GM12878 (cell line): ENCODE data around the gene MRTFA. TPM values are rescaled to one million over a fixed set of nuclear protein-coding genes. Genes with fewer than 3 reads are reported as not detected.

Source experiments
- ATAC-seq: fragments of 200-7000 bp; cut with Tn5 transposase; 3 replicates; pipeline ENCODE4 v1.9.1; 2020; ENCODE audit warnings: mild to moderate bottlenecking, moderate library complexity
- BruUV-seq: library from RNA; stranded (reverse); fragments of 400-500 nt; replicated peaks from 2 replicates; lab custom pipeline; 2021; lab: Mats Ljungman, UMichigan
- CTCF ChIA-PET: fragments of 300-600 bp; sonication (Branson Sonifier 250); formaldehyde crosslinking; extraction: SDS; loops from one replicate; lab custom pipeline; 2021; ENCODE audit warnings: inconsistent platforms; lab: Yijun Ruan, JAX
- POLR2A ChIA-PET: fragments of 350-600 bp; formaldehyde crosslinking; extraction: SDS; loops from one replicate; lab custom pipeline; 2021; ENCODE audit warnings: inconsistent platforms; lab: Charles Lee
- RAD21 ChIA-PET: fragments of 300-600 bp; sonication (Branson Sonifier 250); formaldehyde crosslinking; loops from one replicate; lab custom pipeline; 2023; ENCODE audit warnings: antibody characterized with exemption; ENCODE audit not compliant: unreplicated experiment; lab: Charles Lee
- SMC1A ChIA-PET: fragments of 300-600 bp; sonication (Branson Sonifier 250); formaldehyde crosslinking; loops from one replicate; lab custom pipeline; 2023; ENCODE audit not compliant: unreplicated experiment, uncharacterized antibody; lab: Charles Lee
- DNase-seq: peaks from one replicate; pipeline ENCODE4 v3.0.0-alpha.2; 2011; ENCODE audit warnings: low read depth, low spot score
- FAIRE-seq: peaks from 3 replicates; lab custom pipeline; 2011; peaks lifted over from hg19 to GRCh38; lab: Jason Lieb, UNC
- H2AFZ ChIP-seq: 2 replicates; pipeline ENCODE4 v1.6.0; 2011; ENCODE audit warnings: low read depth, low read length, control low read depth; ENCODE audit not compliant: control insufficient read depth
- H3K27ac ChIP-seq: 2 replicates; pipeline ENCODE4 v1.5.1; 2011; ENCODE audit warnings: control low read depth; ENCODE audit not compliant: control insufficient read depth, insufficient read depth
- H3K27me3 ChIP-seq, 2 experiments: replicated peaks in 1 of 2; 2 replicates each; pipeline versions ENCODE4 v1.6.0 to v1.6.1; 2011; ENCODE audit warnings: low read length in 1 of 2; ENCODE audit not compliant: control insufficient read depth in 2 of 2, insufficient read depth in 2 of 2
- H3K36me3 ChIP-seq, 2 experiments: 2 replicates each; pipeline ENCODE4 v1.5.1; 2011; ENCODE audit warnings: low read length in 1 of 2; ENCODE audit not compliant: control insufficient read depth in 2 of 2, insufficient read depth in 2 of 2
- H3K4me1 ChIP-seq: 2 replicates; pipeline ENCODE4 v1.6.1; 2011; ENCODE audit warnings: mild to moderate bottlenecking, low read length, moderate library complexity, mixed read lengths; ENCODE audit not compliant: control insufficient read depth, insufficient read depth
- H3K4me2 ChIP-seq: 2 replicates; pipeline ENCODE4 v1.6.0; 2011; ENCODE audit warnings: control low read depth; ENCODE audit not compliant: control insufficient read depth, insufficient read depth
- H3K4me3 ChIP-seq: fragments of 200-600 bp; sonication (generic); 2 replicates; pipeline ENCODE4 v1.5.1; 2016
- H3K79me2 ChIP-seq: 2 replicates; pipeline ENCODE4 v1.6.0; 2011; ENCODE audit warnings: low read length; ENCODE audit not compliant: control insufficient read depth, insufficient read depth
- H3K9ac ChIP-seq: 2 replicates; pipeline ENCODE4 v1.8.0; 2011; ENCODE audit warnings: low read length, control low read depth, mixed read lengths; ENCODE audit not compliant: control insufficient read depth, insufficient read depth
- H3K9me3 ChIP-seq: replicated peaks from 3 replicates; pipeline ENCODE4 v1.5.1; 2011; ENCODE audit warnings: mild to moderate bottlenecking, low read length; ENCODE audit not compliant: control insufficient read depth, insufficient read depth
- H4K20me1 ChIP-seq: 2 replicates; pipeline ENCODE4 v1.6.0; 2011; ENCODE audit not compliant: control insufficient read depth, insufficient read depth
- CTCF ChIP-seq, 3 experiments: IDR thresholded peaks in 2 of 3; conservative IDR thresholded peaks in 1 of 3; 2 replicates each; pipeline ENCODE4 v1.5.1; 2011; ENCODE audit warnings: low read depth in 3 of 3, low read length in 3 of 3, mild to moderate bottlenecking in 3 of 3, control low read depth in 2 of 3, moderate library complexity in 2 of 3, inconsistent platforms in 1 of 3, mixed read lengths in 1 of 3; ENCODE audit not compliant: control insufficient read depth in 2 of 3, insufficient read depth in 1 of 3; ENCODE audit errors: extremely low read depth in 1 of 3
- JUNB ChIP-seq: IDR thresholded peaks from 2 replicates; pipeline ENCODE4 v1.6.1; 2016; ENCODE audit warnings: antibody characterized with exemption, mild to moderate bottlenecking
- RAD21 ChIP-seq: IDR thresholded peaks from 2 replicates; pipeline ENCODE4 v1.6.1; 2011; ENCODE audit warnings: mild to moderate bottlenecking, low read depth, low read length, moderate library complexity; ENCODE audit not compliant: insufficient read depth
- SMARCA5 ChIP-seq: fragments of 450-650 bp; IDR thresholded peaks from 2 replicates; pipeline ENCODE4 v1.6.1; 2017; ENCODE audit warnings: mild to moderate bottlenecking
- SMC3 ChIP-seq: IDR thresholded peaks from 2 replicates; pipeline ENCODE4 v1.6.1; 2011; ENCODE audit warnings: low read length, improper control_type of control experiment, borderline replicate concordance
- WGBS: methylation state at CpG from one replicate; pipeline ENCODE4 v1.1.6; 2016; ENCODE audit warnings: low lambda C conversion rate; ENCODE audit not compliant: insufficient replicate concordance, insufficient coverage; ENCODE audit errors: missing lambda C conversion rate; 5-methylcytosine and 5-hydroxymethylcytosine counted together
- in situ Hi-C: fragments of 300-500 bp; cut with MboI; formaldehyde crosslinking; loops from 9 replicates; pipeline ENCODE4 v1.14.3; 2018; ENCODE audit warnings: mixed read lengths
- intact Hi-C: fragments of 100-400 bp; cut with micrococcal nuclease; formaldehyde crosslinking; loops from one replicate; pipeline ENCODE4 v1.14.2; 2022; ENCODE audit not compliant: unreplicated experiment
- polyA plus RNA-seq, 11 experiments: library from polyadenylated mRNA; depleted of rRNA in 4 of 11; unstranded in 6 of 11; stranded (reverse) in 5 of 11; fragments of >200 nt; fragmentation: Nextera tagmentation in 4 of 11; fragmentation: Illumina TruSeq in 1 of 11; extraction: Ambion mirVana in 4 of 11; extraction: Trizol in 1 of 11; gene quantifications; 1 replicate in 1 of 11; 2 replicates in 10 of 11; pipeline versions ENCODE4 v1.2.1 to v1.2.3, GENCODE V29; 2011 to 2016; ENCODE audit warnings: inconsistent platforms in 2 of 11, missing spikeins in 2 of 11, low read depth in 1 of 11
- total RNA-seq, 4 experiments: library from RNA; depleted of rRNA in 3 of 4; stranded (reverse); fragments of >200 nt in 3 of 4; fragmentation: Illumina TruSeq in 1 of 4; extraction: Trizol in 1 of 4; gene quantifications; 2 replicates each; pipeline versions ENCODE4 v1.2.1 to v1.2.3, GENCODE V29; 2013 to 2021

Gene MRTFA
- total and polyA plus RNA-seq, 10 of the 15 experiments (the other 5 are each of a cell fraction or from before 2014, with no cell fraction given) = 2.0 to 63.9 (median 17.9) TPM

- in situ Hi-C loops = loop anchor here (5.0 kb wide), 1 partner anchor 118 kb away; no protein-coding TSS in a partner anchor
- ATAC-seq (peak; percentile 61), DNase-seq (no peak), FAIRE-seq (no peak)
- Histone ChIP-seq H3K4me2 (no peak overlapping the region), H3K4me1 (peaks cover 14% of the 10 kb centered on the region), H3K9me3 (no peaks in the 10 kb centered on the region; the same call in 1 of the 3 replicates), H3K27ac (no peak overlapping the region), H3K79me2 (peaks cover 58% of the 10 kb centered on the region), H2AFZ (no peak overlapping the region), H4K20me1 (no peaks in the 10 kb centered on the region), H3K9ac (no peak overlapping the region), H3K4me3 (no peak overlapping the region), H3K36me3 (peaks cover 0 to 7% of the 10 kb centered on the region in 2 experiments; a peak in 1 of 4 replicates), H3K27me3 (no peaks in the 10 kb centered on the region)
- BruUV-seq = no TSS peak
- ChIA-PET RAD21 (interaction anchor here (0.5 to 8.1 kb wide), 19 partner anchors 9 to 375 kb away, joined by 3 to 137 read pairs (median 6); partner anchors contain the start of gene MRTFA), POLR2A (interaction anchor here (0.5 to 2.1 kb wide), 8 partner anchors 9 to 122 kb away, joined by 3 to 11 read pairs (median 4); no protein-coding TSS in a partner anchor), CTCF (interaction anchor here (0.7 to 13.0 kb wide), 37 partner anchors 9 to 375 kb away, joined by 3 to 339 read pairs (median 7); partner anchors contain the start of gene MRTFA), SMC1A (interaction anchor here (0.9 to 12.0 kb wide), 29 partner anchors 9 to 375 kb away, joined by 3 to 248 read pairs (median 5); partner anchors contain the start of gene MRTFA)
- no peak for TF ChIP-seq JUNB
- TF ChIP-seq SMC3 = peak; percentile 51; the same call in 1 of the 2 replicates
- TF ChIP-seq SMARCA5 = 0 out of 2 replicates have a peak, but pooled peaks have one; percentile 67
- peak; percentile 40 to 61 (median 44); a peak in 5 of 6 replicates for TF ChIP-seq CTCF (IDR thresholded peaks at IDR 0.05 in 2 of 3, conservative IDR thresholded peaks at IDR 0.05 in 1 of 3; ENCODE audit: control insufficient read depth in 2 of 3, extremely low read depth in 1 of 3, insufficient read depth in 1 of 3, low read depth in 3 of 3, low read length in 3 of 3)
- TF ChIP-seq RAD21 = peak; percentile 61
- WGBS = 75% methylated on average over 9 of the region's 9 CpGs
- intact Hi-C loops = loop anchor here (1.0 kb wide), 1 partner anchor 122 kb away; no protein-coding TSS in a partner anchor
Observed at GRCh38 chr22:40524392-40525249, 111.9 kb downstream of the MRTFA start.
